ENCODE measurements around the gene RGS2.

The RGS2 gene

DNA sequence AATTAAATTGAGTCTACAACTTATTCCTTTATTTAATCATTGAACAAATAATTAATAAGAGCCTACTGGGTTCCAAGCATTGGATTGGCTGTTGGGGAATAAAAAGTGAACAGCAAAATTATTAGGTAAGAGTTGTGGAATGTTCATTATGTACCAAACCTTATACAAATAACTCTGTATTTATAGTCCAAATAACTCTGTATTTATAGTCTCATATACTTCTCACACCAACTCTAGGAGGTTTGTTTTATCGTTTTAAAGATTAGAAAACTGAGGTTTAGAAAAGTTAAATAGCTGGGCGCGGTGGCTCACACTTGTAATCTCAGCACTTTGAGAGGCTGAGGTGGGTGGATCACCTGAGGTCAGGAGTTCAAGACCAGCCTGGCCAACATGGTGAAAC is 40.6 kb downstream of the RGS2 start:
- in situ Hi-C loops (cut with MboI; ENCODE audit: low pct_unique_long_range_greater_than_20kb, low sequenced_read_pairs, unreplicated experiment) = no loop called here
- no peak for DNase-seq (ENCODE audit: low spot score)
- no peak for TF ChIP-seq CTCF (IDR thresholded peaks at IDR 0.05; ENCODE audit: extremely low read depth, insufficient read depth, missing control alignments)

GRCh38 chr1:192852001-192852947 is 43.4 kb downstream of the RGS2 start:
- in situ Hi-C loops (cut with MboI; ENCODE audit: low pct_unique_long_range_greater_than_20kb, low sequenced_read_pairs, unreplicated experiment) = no loop called here
- DNase-seq (ENCODE audit: low spot score) = no peak
- TF ChIP-seq CTCF (IDR thresholded peaks at IDR 0.05; ENCODE audit: extremely low read depth, insufficient read depth, missing control alignments) = no peak

DNA sequence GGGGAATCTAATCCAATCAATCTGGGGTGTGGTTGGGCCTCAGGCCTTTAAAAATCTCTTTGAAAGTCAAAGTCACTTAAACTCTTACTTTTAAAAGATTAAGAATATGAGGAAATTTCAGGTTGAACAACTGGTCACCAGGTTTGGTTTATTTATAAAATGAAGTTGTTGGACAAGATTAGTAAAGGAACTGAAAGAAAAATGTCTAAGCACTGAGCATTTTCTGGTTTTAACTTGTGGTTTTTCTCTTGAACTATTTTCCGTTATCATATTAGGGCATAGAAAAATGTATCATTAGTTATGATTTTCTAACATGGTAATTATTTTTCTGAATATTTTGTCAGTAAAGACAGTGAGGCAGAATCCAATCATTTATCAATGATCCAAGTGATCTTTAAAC is 49.6 kb downstream of the RGS2 start:
- no peak for TF ChIP-seq CTCF (IDR thresholded peaks at IDR 0.05; ENCODE audit: extremely low read depth, insufficient read depth, missing control alignments)
- peak; percentile 34 for DNase-seq (ENCODE audit: low spot score)
- in situ Hi-C loops (cut with MboI; ENCODE audit: low pct_unique_long_range_greater_than_20kb, low sequenced_read_pairs, unreplicated experiment) = no loop called here

DNA sequence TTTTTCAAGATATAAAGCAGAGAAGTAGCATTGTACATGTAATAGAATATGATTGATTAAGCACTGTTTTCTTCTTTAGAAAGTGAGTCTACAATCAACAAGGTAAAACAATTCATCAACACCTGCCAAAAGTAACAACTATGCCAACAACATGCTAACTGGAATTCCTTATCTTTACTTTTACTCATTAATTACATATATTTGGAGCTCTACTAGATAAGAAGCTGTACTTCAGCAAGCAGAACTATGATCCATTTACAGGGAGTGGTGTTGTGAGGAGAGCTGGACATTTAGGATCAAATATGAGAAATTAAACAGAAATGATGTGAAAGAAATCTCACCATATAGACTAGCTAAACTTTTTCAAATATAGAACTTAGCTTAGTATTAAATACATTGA is 51.0 kb downstream of the RGS2 start:
- no peak for DNase-seq (ENCODE audit: low spot score)
- no peak for TF ChIP-seq CTCF (IDR thresholded peaks at IDR 0.05; ENCODE audit: extremely low read depth, insufficient read depth, missing control alignments)
- in situ Hi-C loops (cut with MboI; ENCODE audit: low pct_unique_long_range_greater_than_20kb, low sequenced_read_pairs, unreplicated experiment) = no loop called here

- in situ Hi-C loops (cut with MboI; ENCODE audit: low pct_unique_long_range_greater_than_20kb, low sequenced_read_pairs, unreplicated experiment) = no loop called here
- no peak for TF ChIP-seq CTCF (IDR thresholded peaks at IDR 0.05; ENCODE audit: extremely low read depth, insufficient read depth, missing control alignments)
- no peak for DNase-seq (ENCODE audit: low spot score)
Measured at GRCh38 chr1:192860478-192861185, 51.8 kb downstream of the RGS2 start.

GRCh38 chr1:192861860-192862259 is 53.0 kb downstream of the RGS2 start:
- no peak for DNase-seq (ENCODE audit: low spot score)
- TF ChIP-seq CTCF (IDR thresholded peaks at IDR 0.05; ENCODE audit: extremely low read depth, insufficient read depth, missing control alignments) = no peak
- in situ Hi-C loops (cut with MboI; ENCODE audit: low pct_unique_long_range_greater_than_20kb, low sequenced_read_pairs, unreplicated experiment) = no loop called here
